Measurements from ENCODE around the gene KCNA4.
A peak's percentile ranks its signal among the peaks of the same experiment; 100 is the strongest.
"Not testable (repeated sequence)": the region's sequence is repeated elsewhere in the genome, so short reads cannot be mapped to it uniquely, and the experiment has no call there.

The KCNA4 gene

DNA sequence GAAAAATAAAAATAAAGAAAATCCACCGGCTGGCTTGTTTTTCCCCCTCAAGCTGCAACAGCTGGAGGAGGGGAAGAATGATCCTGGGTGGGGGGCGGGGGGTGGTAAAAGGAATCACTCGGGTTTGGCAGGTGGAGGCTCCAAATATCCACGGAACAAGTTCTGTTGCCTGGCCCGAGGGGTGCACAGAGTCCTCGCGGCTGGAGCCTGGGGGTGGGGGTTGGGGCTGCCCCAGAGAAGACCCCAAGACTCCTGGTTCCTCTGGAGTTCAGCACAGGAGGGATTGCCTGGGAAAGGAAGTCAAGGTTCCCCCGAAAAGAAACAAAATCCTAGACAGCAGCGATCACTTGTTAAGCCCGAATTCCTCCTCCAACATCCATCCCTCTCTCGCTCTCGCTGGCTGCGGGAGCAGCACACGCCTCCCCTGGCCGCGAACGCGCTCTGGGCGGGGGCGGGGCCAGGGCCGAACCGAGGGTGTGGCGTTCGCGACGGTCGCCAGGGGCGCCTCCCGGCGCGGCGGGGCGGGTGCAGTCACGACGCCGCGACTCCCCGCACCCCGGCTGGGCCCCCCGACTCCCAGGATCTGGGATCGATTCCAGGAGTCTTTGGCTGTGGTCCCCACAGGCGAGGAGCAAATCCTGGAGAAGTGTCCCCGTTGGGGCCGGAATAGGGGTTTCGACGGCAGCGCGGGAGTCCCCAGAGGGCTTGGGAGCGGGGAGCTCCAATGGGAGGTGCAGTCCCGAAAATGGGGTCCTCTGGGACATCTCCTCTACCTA lies at the start of gene KCNA4:
TSS of gene KCNA4 (minus strand) at position 443 of the 776 bp plus-strand sequence. CDS start 4,352 bp downstream, outside the sequence.
- peak; percentile 2 for DNase-seq (ENCODE audit: low spot score)

DNA sequence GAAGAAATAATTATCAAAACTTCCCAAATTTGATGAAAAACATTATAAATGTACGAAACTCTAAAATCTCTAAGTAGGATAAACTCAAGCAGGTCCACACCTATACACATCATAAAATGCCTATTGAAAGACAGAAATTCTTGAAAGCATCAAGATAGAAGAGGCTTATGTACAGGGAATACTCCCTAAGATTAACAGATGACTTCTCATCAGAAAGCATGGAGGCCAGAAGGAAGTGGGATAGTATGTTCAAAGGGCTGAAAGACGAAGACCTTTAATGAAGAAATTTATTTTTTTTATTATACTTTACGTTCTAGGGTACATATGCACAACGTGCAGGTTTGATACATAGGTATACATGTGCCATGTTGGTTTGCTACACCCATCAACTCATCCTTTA lies 45.3 kb upstream of the KCNA4 start:
- DNase-seq (ENCODE audit: low spot score) = no peak

- DNase-seq (ENCODE audit: low spot score) = no peak
Measured at GRCh38 chr11:30059172-30059815, 42.5 kb upstream of the KCNA4 start.

GRCh38 chr11:30049214-30049613 lies 32.4 kb upstream of the KCNA4 start:
- no peak for DNase-seq (ENCODE audit: low spot score)

DNA sequence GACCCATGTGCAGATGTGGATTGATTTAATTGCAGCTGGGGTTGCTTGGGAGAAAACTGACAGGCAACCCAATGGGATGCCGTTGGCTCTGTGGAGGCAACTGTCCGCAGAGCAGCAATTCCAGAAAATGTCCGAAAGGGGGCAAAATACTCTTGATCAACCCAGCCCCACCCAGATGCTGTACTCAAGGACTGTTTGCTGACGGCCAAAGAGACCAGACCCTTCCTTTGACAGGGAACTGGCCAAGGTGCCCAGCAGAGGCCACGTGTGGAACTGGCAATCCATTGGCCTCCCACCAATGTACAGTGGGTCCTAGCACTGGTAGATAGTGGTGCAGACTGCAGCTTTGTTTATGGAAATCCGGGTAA lies 29.7 kb upstream of the KCNA4 start:
- no peak for DNase-seq (ENCODE audit: low spot score)

- DNase-seq (ENCODE audit: low spot score) = no peak
Measured at GRCh38 chr11:30045921-30046577, 29.2 kb upstream of the KCNA4 start.

DNA sequence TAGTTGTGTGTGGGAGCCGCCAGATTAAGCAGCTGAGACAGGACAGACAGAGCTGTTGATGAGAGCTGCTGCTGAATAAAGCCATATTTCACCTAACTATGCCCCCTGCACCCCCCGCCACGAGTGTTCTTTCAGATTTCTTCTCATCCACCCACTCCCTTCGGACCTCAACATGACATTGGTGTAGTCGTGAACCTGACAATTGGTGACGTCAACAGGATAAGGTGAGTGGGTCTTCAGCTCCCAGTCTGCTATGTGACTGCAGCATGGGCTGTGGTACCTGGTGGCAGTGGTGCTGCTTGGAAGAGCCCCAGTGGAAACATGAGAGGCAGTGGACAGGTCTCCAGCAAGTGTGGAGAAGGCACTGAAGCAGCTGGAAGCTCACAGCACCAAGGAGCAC lies 28.3 kb upstream of the KCNA4 start:
- DNase-seq (ENCODE audit: low spot score) = no peak

DNA sequence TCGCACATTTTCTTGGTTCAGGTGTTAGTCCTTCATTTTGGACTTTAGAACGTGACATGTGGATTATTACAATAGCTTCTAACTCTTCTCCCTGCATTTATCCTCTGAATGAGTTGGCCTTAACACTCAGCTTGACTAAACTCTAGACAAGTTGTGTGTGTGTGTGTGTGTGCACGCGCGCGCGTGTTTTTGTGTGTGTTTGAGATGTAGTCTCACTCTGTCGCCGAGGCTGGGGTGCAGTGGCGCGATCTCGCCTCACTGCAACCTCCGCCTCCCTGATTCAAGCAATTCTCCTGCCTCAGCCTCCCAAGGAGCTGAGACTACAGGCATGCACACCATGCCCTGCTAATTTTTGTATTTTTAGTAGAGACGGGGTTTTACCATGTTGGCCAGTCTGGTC lies 24.3 kb upstream of the KCNA4 start:
- no peak for DNase-seq (ENCODE audit: low spot score)

DNA sequence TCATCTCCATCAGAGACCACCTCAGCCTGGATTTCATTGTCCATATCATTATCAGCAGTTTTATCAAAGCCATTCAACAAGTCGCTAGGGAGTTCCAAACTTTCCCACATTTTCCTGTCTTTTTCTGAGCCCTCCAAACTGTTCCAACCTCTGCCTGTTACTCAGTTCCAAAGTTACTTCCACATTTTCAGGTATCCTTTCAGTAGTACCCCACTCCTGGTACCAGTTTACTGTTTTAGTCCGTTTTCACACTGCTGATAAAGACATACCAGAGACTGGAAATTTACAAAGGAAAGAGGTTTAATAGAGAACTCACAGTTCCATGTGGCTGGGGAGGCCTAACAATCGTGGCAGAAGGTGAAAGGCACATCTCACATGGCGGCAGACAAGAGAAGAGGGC lies 17.9 kb upstream of the KCNA4 start:
- not testable (repeated sequence) for DNase-seq (ENCODE audit: low spot score)

GRCh38 chr11:30034166-30034565 lies 17.3 kb upstream of the KCNA4 start:
- not testable (repeated sequence) for DNase-seq (ENCODE audit: low spot score)

- DNase-seq (ENCODE audit: low spot score) = no peak
Measured at GRCh38 chr11:30025396-30026139, 8.7 kb upstream of the KCNA4 start.

GRCh38 chr11:30023074-30023473 lies 6.2 kb upstream of the KCNA4 start:
- no peak for DNase-seq (ENCODE audit: low spot score)

DNA sequence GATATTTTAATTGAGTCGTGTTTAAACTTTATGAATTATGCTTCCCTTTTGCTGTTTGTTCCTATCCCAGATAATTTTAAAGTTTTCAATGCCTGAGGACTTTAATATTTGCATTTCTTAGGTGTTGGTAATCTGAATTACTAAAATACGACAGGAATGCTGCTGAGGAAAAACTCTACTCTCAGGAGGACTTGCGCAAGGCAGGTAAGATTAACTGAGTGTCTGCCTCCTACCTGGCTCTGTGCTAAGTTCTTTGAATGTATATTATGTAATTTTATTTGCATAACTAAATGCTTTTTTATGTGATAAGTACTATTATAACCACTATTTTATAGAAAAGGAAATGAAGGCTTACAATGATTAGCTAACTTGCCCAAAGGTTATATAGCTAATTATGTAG lies 2.7 kb upstream of the KCNA4 start:
- no peak for DNase-seq (ENCODE audit: low spot score)

- no peak for DNase-seq (ENCODE audit: low spot score)
Measured at GRCh38 chr11:30018495-30018894, 1.7 kb upstream of the KCNA4 start.

DNA sequence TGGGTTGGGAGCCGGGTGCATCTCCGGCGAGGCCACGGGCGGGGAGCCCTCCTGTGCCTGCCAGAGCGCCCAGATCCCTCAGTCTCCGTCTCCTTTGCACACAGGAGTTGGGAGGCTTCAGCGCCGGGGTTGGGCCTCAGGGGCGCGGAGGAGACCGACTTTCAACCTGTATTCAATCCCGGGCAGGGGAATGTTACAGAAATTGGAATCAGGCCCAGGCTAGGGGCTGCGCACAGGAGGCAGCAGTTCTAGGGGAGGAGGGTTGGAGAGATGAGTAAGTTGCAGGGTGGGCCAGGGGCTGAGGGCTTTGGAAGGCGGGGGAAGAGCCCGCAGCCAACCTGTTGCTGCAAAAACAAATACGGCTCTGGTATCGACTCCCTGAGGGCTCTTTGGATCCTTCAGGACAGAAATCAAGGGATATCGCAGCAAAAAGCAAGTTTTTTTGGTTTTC lies 640 bp upstream of the KCNA4 start:
- no peak for DNase-seq (ENCODE audit: low spot score)

- DNase-seq (ENCODE audit: low spot score) = no peak
Measured at GRCh38 chr11:30015725-30016412, 961 bp downstream of the KCNA4 start.

DNA sequence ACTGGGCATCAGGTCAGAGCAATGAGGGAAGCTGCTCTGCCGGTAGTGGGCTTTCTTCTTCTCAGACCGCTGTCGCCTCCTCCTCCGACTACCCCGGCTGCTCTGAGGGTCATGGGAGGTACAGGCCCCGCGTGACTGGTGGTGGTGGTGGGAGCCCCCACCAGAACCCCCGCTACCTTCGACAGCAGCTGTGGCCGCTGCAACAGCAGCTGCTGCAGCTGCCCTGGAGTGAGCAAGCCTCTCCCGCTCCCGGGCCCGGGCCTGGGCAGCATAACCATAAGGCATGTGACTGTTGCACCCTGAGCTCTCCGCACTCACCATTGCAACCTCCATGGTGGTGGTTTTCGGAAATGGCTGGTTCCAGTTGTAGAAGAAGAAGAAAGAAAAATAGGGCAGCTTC lies 4.5 kb downstream of the KCNA4 start:
- DNase-seq (ENCODE audit: low spot score) = no peak

DNA sequence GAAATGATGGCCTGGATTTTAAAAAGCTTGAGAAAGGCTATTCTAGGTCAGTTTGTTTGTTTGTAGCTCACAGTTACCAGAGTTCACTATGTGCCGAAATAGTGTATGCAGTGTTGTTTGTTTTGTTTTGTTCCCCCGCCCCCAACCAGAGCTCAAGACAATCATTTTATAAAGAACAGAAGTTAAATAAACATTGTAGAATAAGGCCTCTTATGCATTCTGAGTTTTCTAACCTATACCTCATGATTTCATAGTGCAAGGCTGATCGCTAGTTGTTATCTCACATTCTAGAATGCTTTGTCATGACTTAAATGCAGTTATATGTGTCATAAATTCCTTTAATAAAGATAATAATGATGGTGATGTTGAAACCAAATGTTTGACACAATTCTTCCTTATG lies 7.8 kb downstream of the KCNA4 start:
- no peak for DNase-seq (ENCODE audit: low spot score)

DNA sequence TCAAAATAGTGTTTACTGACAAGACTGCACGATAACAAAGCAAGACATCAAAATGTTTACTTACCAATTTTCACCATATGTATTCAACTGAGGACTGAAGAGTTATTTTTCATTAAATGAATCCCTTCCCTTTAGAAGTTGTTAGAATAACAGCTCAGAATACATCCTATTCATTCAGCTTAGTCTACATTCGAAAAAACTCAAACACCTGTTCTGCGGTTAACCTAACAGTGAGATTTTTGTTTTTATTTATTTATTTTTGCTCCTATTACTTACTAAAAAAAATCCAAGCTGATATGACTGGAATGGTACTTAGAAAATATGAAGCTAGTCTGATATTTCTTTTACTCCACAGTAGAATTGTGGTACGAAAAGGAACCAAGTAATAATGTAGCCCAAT lies 10.0 kb downstream of the KCNA4 start:
- no peak for DNase-seq (ENCODE audit: low spot score)

DNA sequence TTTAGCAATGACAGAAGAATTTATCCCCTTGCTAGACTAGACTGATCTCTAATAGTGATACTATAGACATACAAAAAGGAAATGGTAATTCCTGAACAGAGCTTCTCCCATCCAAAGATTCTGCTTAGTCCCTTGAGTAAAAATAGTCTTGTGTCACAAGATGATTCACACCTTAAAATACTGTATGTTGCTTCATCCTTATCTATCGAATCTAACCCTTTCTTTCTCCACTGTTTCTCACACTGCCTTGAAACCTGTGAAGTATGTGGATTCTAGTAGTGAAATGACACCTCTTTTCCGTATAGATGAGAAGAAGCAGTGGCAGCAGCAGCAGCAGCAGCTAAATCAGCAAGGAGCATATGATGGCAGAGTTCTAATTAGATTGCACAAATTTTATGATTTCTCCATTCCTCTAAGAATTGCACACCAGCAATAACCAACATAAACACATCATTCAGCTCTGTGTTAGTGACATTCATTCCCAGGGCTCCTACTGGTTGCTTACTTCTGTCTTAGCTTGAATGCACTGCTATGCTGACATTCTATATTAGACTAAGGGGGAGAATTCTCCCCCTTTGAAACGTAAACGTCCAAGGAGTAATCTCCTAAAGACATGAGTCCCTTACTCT lies 14.6 kb downstream of the KCNA4 start:
- DNase-seq (ENCODE audit: low spot score) = no peak

DNA sequence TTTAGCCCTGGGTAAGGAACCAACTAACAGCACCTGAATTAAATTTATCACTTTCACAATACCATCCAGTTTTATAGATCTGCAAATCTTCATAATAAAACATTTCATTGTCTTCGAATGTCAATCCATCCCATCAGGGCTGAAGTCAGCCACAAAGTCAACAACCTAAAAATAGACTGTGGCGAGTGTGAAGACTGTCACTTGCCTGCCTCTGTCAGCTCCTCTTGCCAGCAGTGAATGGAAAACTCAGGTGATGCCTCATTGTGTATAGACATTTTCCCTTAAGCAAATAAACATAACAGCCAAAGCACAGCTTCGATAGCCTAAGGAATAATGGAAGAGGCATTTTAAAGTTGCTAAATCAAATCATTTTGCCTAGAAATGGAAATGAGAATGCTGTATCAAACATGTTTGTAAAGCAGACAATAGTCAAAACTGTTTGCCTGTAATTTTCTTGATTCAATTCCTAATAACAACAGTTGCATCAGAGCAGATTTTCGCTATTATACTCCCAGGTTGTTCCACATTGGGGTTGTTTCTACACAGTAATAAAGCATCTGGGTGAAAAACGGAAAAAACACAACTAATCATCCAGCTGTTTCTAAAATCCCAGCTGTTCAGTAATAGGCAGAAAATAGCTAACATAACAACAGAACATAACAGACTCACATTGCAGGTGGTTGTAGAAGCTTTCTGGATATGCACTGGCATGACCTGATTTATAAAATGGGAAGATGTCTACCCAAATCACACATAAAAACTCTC lies 15.7 kb downstream of the KCNA4 start:
- DNase-seq (ENCODE audit: low spot score) = no peak
